Neural progenitor cell (in vitro differentiated cells): ENCODE data around the gene CEP350. TPM values are rescaled to one million over a fixed set of nuclear protein-coding genes. Genes with fewer than 3 reads are reported as not detected.

Experiments
- DNase-seq: peaks from one replicate; pipeline ENCODE4 v3.0.0-alpha.2; 2016; ENCODE audit warnings: low spot score
- H2AFZ ChIP-seq: fragments of 200-600 bp; sonication (generic); replicated peaks from 2 replicates; pipeline ENCODE4 v1.6.1; 2016; ENCODE audit warnings: antibody characterized with exemption
- H3F3A ChIP-seq: fragments of 200-600 bp; sonication (generic); 2 replicates; pipeline ENCODE4 v1.6.1; 2016; ENCODE audit warnings: antibody characterized with exemption, low read depth
- H3K27ac ChIP-seq: fragments of 200-600 bp; sonication (generic); 2 replicates; pipeline ENCODE4 v1.5.1; 2016; ENCODE audit warnings: mild to moderate bottlenecking
- H3K27me3 ChIP-seq: fragments of 200-600 bp; sonication (generic); 2 replicates; pipeline ENCODE4 v1.6.1; 2016; ENCODE audit warnings: mild to moderate bottlenecking, moderate library complexity
- H3K36me3 ChIP-seq: fragments of 200-600 bp; sonication (generic); 2 replicates; pipeline ENCODE4 v1.5.1; 2016
- H3K4me1 ChIP-seq: fragments of 200-600 bp; sonication (generic); 2 replicates; pipeline ENCODE4 v1.6.1; 2016; ENCODE audit warnings: mixed run types
- H3K4me2 ChIP-seq: fragments of 200-600 bp; sonication (generic); 2 replicates; pipeline ENCODE4 v1.6.1; 2016
- H3K4me3 ChIP-seq: fragments of 200-600 bp; sonication (generic); 2 replicates; pipeline ENCODE4 v1.5.1; 2016
- H3K79me2 ChIP-seq: fragments of 200-600 bp; sonication (generic); 2 replicates; pipeline ENCODE4 v1.6.1; 2016; ENCODE audit warnings: low read depth
- H3K9ac ChIP-seq: fragments of 200-600 bp; sonication (generic); 2 replicates; pipeline ENCODE4 v1.6.1; 2016
- H3K9me3 ChIP-seq: fragments of 200-600 bp; sonication (generic); 2 replicates; pipeline ENCODE4 v1.5.1; 2016; ENCODE audit warnings: low read depth
- H4K20me1 ChIP-seq: fragments of 200-600 bp; sonication (generic); 2 replicates; pipeline ENCODE4 v1.6.1; 2016; ENCODE audit warnings: low read depth
- H3K27ac Mint-ChIP-seq: 3 replicates; pipeline ENCODE4 v1.8.0; 2021; ENCODE audit warnings: mixed read lengths
- H3K27me3 Mint-ChIP-seq: 2 replicates; pipeline ENCODE4 v1.8.0; 2022; ENCODE audit warnings: low read depth, mild to moderate bottlenecking, inconsistent platforms, moderate library complexity, mixed read lengths; ENCODE audit not compliant: insufficient read depth
- H3K36me3 Mint-ChIP-seq: 3 replicates; pipeline ENCODE4 v1.8.0; 2021; ENCODE audit warnings: mixed read lengths
- H3K4me1 Mint-ChIP-seq: 3 replicates; pipeline ENCODE4 v1.8.0; 2021; ENCODE audit warnings: mixed read lengths
- H3K4me3 Mint-ChIP-seq: 3 replicates; pipeline ENCODE4 v1.8.0; 2021; ENCODE audit warnings: mild to moderate bottlenecking, moderate library complexity, mixed read lengths
- H3K9me3 Mint-ChIP-seq: 3 replicates; pipeline ENCODE4 v1.8.0; 2020; ENCODE audit warnings: mixed read lengths
- CTCF ChIP-seq: fragments of 200-600 bp; sonication (generic); IDR thresholded peaks from 2 replicates; pipeline ENCODE4 v1.5.1; 2017; ENCODE audit warnings: antibody characterized with exemption, mild to moderate bottlenecking
- EZH2 ChIP-seq: fragments of 200-600 bp; sonication (generic); IDR thresholded peaks from 2 replicates; pipeline ENCODE4 v1.6.1; 2017; ENCODE audit warnings: antibody characterized with exemption, mild to moderate bottlenecking, moderate library complexity
- EZH2phosphoT487 ChIP-seq: fragments of 200-600 bp; sonication (generic); IDR thresholded peaks from 2 replicates; pipeline ENCODE4 v1.6.1; 2017; ENCODE audit warnings: antibody characterized with exemption
- total RNA-seq: library from RNA; depleted of rRNA; stranded (reverse); fragments of >200 nt; gene quantifications from 2 replicates; pipeline ENCODE4 v1.2.3, GENCODE V29; 2015; ENCODE audit warnings: low replicate concordance

The CEP350 gene
- total RNA-seq, 1 donor from 2014 or later = 61.2 TPM

DNA sequence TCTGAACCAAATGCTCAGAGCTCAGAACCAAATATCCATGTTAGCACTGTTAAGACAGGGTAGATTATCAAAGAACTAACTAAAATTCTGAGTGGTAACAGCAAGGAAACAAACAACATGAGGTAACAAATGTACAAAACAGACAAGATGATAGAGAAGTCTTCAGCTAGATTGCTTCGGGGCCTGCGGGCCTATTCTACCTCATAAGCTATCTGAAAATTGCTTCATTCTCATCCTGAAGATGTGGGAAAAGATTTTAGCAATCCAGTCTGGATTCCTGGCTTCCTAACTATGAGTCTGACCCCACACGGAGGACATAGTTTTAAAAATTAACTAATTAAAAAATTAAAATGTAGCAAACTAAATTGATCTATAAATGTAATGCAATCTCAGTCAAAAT lies 190.8 kb downstream of the CEP350 start:
- no peaks in the 10 kb centered on the region for H3K9me3 Mint-ChIP-seq
- Histone ChIP-seq H3K27ac (no peak overlapping the region), H3F3A (peaks cover 3% of the 10 kb centered on the region), H3K36me3 (no peaks in the 10 kb centered on the region), H3K9me3 (no peaks in the 10 kb centered on the region), H3K4me3 (no peak overlapping the region), H4K20me1 (no peaks in the 10 kb centered on the region), H3K27me3 (no peaks in the 10 kb centered on the region), H2AFZ (no peak overlapping the region), H3K4me2 (no peak overlapping the region), H3K4me1 (no peaks in the 10 kb centered on the region), H3K79me2 (no peaks in the 10 kb centered on the region), H3K9ac (no peak overlapping the region)
- H3K4me1 Mint-ChIP-seq = peaks cover 3% of the 10 kb centered on the region
- TF ChIP-seq EZH2phosphoT487 (no peak), EZH2 (no peak), CTCF (no peak)
- DNase-seq = no peak
- H3K4me3 Mint-ChIP-seq = no peak overlapping the region
- H3K27ac Mint-ChIP-seq = no peak overlapping the region
- H3K27me3 Mint-ChIP-seq = peaks cover 7% of the 10 kb centered on the region
- no peaks in the 10 kb centered on the region for H3K36me3 Mint-ChIP-seq

- Mint-ChIP-seq H3K4me1 (peaks cover 12% of the 10 kb centered on the region), H3K27me3 (peaks cover 17% of the 10 kb centered on the region), H3K4me3 (no peak overlapping the region), H3K9me3 (no peaks in the 10 kb centered on the region), H3K27ac (no peak overlapping the region), H3K36me3 (no peaks in the 10 kb centered on the region)
- H2AFZ ChIP-seq = no peak overlapping the region
- H3K27ac ChIP-seq = no peak overlapping the region
- TF ChIP-seq EZH2 = no peak
- no peak for TF ChIP-seq EZH2phosphoT487
- TF ChIP-seq CTCF = no peak
- peaks cover 7% of the 10 kb centered on the region for H3K4me1 ChIP-seq
- H3K36me3 ChIP-seq = no peaks in the 10 kb centered on the region
- H4K20me1 ChIP-seq = no peaks in the 10 kb centered on the region
- H3K9me3 ChIP-seq = no peaks in the 10 kb centered on the region
- H3K9ac ChIP-seq = no peak overlapping the region
- peaks cover 39% of the 10 kb centered on the region for H3K27me3 ChIP-seq
- no peak for DNase-seq
- no peaks in the 10 kb centered on the region for H3F3A ChIP-seq
- peaks cover 8% of the 10 kb centered on the region for H3K79me2 ChIP-seq
- no peak overlapping the region for H3K4me2 ChIP-seq
- H3K4me3 ChIP-seq = no peak overlapping the region
Measured at GRCh38 chr1:180150982-180151381, 196.4 kb downstream of the CEP350 start.

- Histone ChIP-seq H3K4me3 (no peak overlapping the region), H3K36me3 (no peaks in the 10 kb centered on the region), H3K9ac (no peak overlapping the region), H3K79me2 (peaks cover 13% of the 10 kb centered on the region), H2AFZ (no peak overlapping the region), H3F3A (no peaks in the 10 kb centered on the region), H4K20me1 (peaks cover under 1% of the 10 kb centered on the region), H3K4me2 (no peak overlapping the region), H3K27me3 (peaks cover 44% of the 10 kb centered on the region), H3K9me3 (no peaks in the 10 kb centered on the region), H3K4me1 (peaks cover 9% of the 10 kb centered on the region), H3K27ac (no peak overlapping the region)
- Mint-ChIP-seq H3K27me3 (peaks cover 18% of the 10 kb centered on the region), H3K4me3 (no peak overlapping the region), H3K27ac (no peak overlapping the region), H3K4me1 (peaks cover 12% of the 10 kb centered on the region), H3K9me3 (no peaks in the 10 kb centered on the region), H3K36me3 (no peaks in the 10 kb centered on the region)
- TF ChIP-seq EZH2phosphoT487 (no peak), CTCF (no peak), EZH2 (no peak)
- no peak for DNase-seq
Measured at GRCh38 chr1:180151508-180151907, 196.9 kb downstream of the CEP350 start.
